NCI-H1417 treated with DMSO at 0.1 percent for 48 hours (cell line): ENCODE results near the gene LYRM2.

Experiments
- DNase-seq: peaks from one replicate; lab custom pipeline; 2025; lab: John Stamatoyannopoulos, UW

The LYRM2 gene

GRCh38 chr6:89555031-89555430, 83.5 kb downstream of the LYRM2 start:
- no peak for DNase-seq

DNA sequence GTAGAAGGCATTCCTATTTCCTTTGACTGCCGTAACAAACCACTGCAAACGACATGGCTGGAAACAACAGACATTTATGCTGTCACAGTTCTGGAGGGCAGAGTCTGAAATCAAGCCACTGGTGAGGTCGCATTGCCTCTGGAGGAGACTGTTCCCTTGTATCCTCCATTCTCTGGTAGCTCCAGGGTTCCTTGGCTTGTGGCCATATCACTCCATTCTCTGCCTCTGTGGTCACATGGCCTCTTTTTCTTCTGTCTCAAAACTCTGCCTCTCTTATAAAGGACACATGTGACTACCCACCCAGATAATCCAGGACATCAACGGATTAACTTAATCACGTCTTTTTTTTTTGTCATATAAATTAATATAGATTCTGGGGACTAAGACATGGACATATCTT, 84.4 kb downstream of the LYRM2 start:
- no peak for DNase-seq

GRCh38 chr6:89553431-89553830, 85.1 kb downstream of the LYRM2 start:
- no peak for DNase-seq

DNA sequence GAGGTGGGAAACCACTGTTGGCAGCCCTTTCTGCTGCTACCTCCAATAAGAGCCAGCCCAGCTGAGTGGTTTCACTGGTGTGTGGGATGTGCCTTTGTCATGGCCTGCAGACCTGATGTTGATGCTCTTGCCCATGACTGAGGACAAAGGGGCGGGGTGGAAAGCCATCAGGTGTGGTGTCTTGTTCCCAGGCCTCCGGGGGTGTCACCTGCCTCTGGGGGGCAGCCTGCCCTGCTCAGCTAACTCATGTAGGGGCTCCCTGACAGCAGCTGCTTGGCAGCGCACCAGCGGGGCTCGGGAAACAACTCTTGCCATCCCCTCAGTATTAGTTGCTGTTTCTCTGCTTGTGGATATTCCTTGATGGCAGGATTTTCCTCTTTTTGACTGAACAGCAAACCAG, 91.3 kb downstream of the LYRM2 start:
- no peak for DNase-seq

DNA sequence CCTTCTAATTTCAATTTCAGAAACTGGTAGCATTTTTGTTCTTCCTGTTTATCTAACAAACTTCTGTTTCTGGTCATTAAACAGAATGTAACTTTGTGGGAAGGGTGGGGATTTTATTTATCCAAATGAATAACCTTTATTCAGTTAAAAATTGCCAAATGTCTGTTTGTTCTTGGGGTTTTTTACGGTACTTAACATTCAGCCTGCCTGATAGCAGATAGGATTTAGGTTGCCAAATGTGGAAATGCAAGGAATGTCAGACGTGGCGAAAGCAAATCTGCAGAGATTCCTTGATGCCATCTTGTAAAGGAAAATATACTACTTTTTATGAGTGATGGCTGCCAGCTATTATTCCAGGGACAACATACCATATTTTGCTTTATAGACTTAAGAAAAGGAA, 95.7 kb downstream of the LYRM2 start:
- no peak for DNase-seq

DNA sequence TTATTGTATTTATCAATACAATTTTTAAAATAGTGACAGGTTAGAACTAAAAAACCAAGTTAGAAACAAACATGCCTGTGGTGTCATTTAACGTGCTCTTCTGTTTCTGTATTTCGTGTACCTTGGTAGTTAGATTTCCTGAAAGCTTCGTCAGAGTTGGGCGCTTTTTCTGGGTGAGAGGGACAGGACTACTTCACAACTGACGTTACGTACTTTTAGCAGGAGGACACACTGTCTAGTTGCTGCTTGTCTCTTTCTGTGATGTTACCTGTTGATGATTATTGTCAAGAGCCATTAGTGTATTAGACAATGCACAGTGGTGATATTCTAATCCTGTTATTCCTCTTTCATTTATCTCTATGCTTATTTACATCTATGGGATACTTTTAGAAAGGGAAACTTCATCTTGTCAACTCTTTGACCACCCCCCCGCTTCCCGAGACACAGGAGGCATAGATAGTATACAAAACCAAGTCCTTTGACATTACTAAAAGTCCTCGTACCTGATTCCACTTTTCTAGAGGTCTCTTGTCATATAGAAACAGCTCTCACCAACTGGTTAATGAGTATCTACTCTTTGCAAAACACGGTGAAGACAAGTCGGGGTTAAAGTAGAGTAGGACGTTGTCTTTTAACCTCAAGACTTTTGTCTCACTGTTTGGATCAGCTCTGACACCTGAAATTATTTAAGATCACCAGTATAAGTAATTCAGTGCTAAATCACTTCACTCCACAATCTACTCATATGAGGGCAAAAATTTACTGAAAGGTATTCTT, 96.3 kb downstream of the LYRM2 start:
- no peak for DNase-seq

DNA sequence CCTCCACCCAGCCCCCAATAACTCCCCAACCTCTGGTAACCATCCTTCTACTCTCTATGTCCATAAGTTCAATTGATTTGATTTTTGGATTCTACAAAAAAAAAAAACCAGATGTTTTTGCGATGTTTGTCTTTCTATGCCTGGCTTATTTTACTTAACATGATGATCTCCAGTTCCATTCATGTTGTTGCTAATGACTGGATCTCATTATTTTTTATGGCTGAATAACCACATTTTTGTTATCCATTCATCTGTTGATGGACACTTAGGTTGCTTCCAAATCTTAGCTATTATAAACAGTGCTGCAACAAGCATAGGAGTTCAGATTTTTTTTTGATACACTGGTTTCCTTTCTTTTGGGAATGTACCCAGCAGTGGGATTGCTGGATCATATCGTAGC, 98.8 kb downstream of the LYRM2 start:
- no peak for DNase-seq

DNA sequence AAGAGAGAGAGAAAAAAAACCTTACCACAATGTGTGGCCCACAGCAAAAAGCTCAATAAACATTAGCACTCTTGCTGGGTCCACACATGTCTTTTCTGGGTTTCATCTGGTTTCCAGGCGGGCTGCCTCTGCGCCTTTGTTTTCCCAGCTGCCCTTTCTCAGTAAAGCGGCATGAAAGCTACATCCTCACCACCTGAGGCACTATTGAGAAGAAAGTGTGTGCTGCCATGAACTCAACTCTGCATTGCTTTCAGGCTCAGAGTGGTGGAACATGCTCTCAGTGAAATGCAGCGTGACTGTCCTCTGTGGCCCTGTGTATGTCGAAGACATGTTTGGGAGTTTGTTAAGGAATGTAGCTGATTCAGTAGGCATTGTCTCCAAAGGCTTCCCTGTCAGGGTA, 102.3 kb downstream of the LYRM2 start:
- DNase-seq = no peak

GRCh38 chr6:89530982-89531381, 107.6 kb downstream of the LYRM2 start:
- DNase-seq = no peak

GRCh38 chr6:89528866-89529265, 109.7 kb downstream of the LYRM2 start:
- no peak for DNase-seq

GRCh38 chr6:89527634-89528033, 110.9 kb downstream of the LYRM2 start:
- no peak for DNase-seq

- DNase-seq = no peak
These were observed 112.0 kb downstream of the LYRM2 start for GRCh38 chr6:89526563-89526869.

DNA sequence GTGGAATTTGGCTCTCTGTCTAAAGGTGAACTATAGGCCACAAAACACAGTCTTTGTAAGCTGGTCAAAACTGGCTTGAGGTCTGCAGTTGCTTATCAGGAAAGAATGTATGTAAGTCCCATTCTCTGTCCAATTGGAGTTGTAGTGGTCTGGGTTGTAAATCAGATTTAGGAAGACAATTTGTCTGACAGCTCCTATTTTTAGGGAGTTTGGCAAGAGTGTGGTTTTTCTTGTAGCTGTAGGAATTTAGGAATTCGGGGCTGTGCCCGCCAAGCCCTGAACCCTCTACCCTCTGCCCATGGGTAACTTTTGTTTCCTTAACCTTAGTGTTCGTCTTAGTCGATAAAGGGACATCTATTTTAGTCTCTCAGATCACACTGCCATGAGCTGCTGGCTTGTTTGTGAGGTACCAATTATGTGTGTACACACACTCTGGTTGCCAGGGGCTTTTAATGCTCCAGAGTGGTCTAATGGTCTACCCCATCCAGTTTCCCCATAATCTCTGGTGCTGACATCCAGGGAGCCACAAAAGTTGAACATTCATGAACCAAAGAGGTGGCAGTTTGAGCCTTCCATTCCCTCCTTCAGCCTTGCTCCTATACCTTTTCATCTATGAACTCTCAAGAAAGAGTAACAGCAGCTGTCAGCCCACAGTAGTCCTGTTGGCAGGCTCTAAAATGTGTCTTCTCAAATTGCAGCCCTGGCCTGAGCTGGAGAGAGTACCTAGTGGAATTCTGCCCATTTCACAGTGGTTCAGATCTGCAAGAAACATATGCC, 112.6 kb downstream of the LYRM2 start:
- no peak for DNase-seq

- no peak for DNase-seq
These were observed 115.8 kb downstream of the LYRM2 start for GRCh38 chr6:89522778-89523177.

DNA sequence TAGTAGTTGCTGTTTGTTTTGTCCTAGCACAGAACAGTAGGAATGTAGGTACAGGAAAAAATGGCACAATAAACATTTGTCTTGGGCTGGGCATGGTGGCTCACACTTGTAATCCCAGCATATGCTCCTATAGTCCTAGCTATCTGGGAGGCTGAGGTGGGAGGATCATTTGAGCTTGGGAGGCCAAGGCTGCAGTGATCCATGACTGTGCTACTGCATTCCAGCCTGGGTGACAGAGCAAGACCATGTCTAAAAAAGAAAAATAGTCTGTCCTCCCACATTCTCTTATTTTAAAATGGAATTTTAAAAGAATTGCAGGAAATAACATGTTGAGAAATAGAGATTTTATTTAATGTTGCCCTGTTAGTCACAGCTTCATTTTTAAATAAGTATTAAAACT, 117.8 kb downstream of the LYRM2 start:
- DNase-seq = no peak

- DNase-seq = no peak
These were observed 120.0 kb downstream of the LYRM2 start for GRCh38 chr6:89518352-89519055.
